Neural progenitor cell (in vitro differentiated cells): Measurements from ENCODE around the gene APBB2. TPM values are rescaled to one million over a fixed set of nuclear protein-coding genes. Genes with fewer than 3 reads are reported as not detected.

Experiments used
- DNase-seq: peaks from one replicate; pipeline ENCODE4 v3.0.0-alpha.2; 2016; ENCODE audit warnings: low spot score
- H2AFZ ChIP-seq: fragments of 200-600 bp; sonication (generic); replicated peaks from 2 replicates; pipeline ENCODE4 v1.6.1; 2016; ENCODE audit warnings: antibody characterized with exemption
- H3F3A ChIP-seq: fragments of 200-600 bp; sonication (generic); 2 replicates; pipeline ENCODE4 v1.6.1; 2016; ENCODE audit warnings: antibody characterized with exemption, low read depth
- H3K27ac ChIP-seq: fragments of 200-600 bp; sonication (generic); 2 replicates; pipeline ENCODE4 v1.5.1; 2016; ENCODE audit warnings: mild to moderate bottlenecking
- H3K27me3 ChIP-seq: fragments of 200-600 bp; sonication (generic); 2 replicates; pipeline ENCODE4 v1.6.1; 2016; ENCODE audit warnings: mild to moderate bottlenecking, moderate library complexity
- H3K36me3 ChIP-seq: fragments of 200-600 bp; sonication (generic); 2 replicates; pipeline ENCODE4 v1.5.1; 2016
- H3K4me1 ChIP-seq: fragments of 200-600 bp; sonication (generic); 2 replicates; pipeline ENCODE4 v1.6.1; 2016; ENCODE audit warnings: mixed run types
- H3K4me2 ChIP-seq: fragments of 200-600 bp; sonication (generic); 2 replicates; pipeline ENCODE4 v1.6.1; 2016
- H3K4me3 ChIP-seq: fragments of 200-600 bp; sonication (generic); 2 replicates; pipeline ENCODE4 v1.5.1; 2016
- H3K79me2 ChIP-seq: fragments of 200-600 bp; sonication (generic); 2 replicates; pipeline ENCODE4 v1.6.1; 2016; ENCODE audit warnings: low read depth
- H3K9ac ChIP-seq: fragments of 200-600 bp; sonication (generic); 2 replicates; pipeline ENCODE4 v1.6.1; 2016
- H3K9me3 ChIP-seq: fragments of 200-600 bp; sonication (generic); 2 replicates; pipeline ENCODE4 v1.5.1; 2016; ENCODE audit warnings: low read depth
- H4K20me1 ChIP-seq: fragments of 200-600 bp; sonication (generic); 2 replicates; pipeline ENCODE4 v1.6.1; 2016; ENCODE audit warnings: low read depth
- H3K27ac Mint-ChIP-seq: 3 replicates; pipeline ENCODE4 v1.8.0; 2021; ENCODE audit warnings: mixed read lengths
- H3K27me3 Mint-ChIP-seq: 2 replicates; pipeline ENCODE4 v1.8.0; 2022; ENCODE audit warnings: low read depth, mild to moderate bottlenecking, inconsistent platforms, moderate library complexity, mixed read lengths; ENCODE audit not compliant: insufficient read depth
- H3K36me3 Mint-ChIP-seq: 3 replicates; pipeline ENCODE4 v1.8.0; 2021; ENCODE audit warnings: mixed read lengths
- H3K4me1 Mint-ChIP-seq: 3 replicates; pipeline ENCODE4 v1.8.0; 2021; ENCODE audit warnings: mixed read lengths
- H3K4me3 Mint-ChIP-seq: 3 replicates; pipeline ENCODE4 v1.8.0; 2021; ENCODE audit warnings: mild to moderate bottlenecking, moderate library complexity, mixed read lengths
- H3K9me3 Mint-ChIP-seq: 3 replicates; pipeline ENCODE4 v1.8.0; 2020; ENCODE audit warnings: mixed read lengths
- EZH2 ChIP-seq: fragments of 200-600 bp; sonication (generic); IDR thresholded peaks from 2 replicates; pipeline ENCODE4 v1.6.1; 2017; ENCODE audit warnings: antibody characterized with exemption, mild to moderate bottlenecking, moderate library complexity
- EZH2phosphoT487 ChIP-seq: fragments of 200-600 bp; sonication (generic); IDR thresholded peaks from 2 replicates; pipeline ENCODE4 v1.6.1; 2017; ENCODE audit warnings: antibody characterized with exemption
- total RNA-seq: library from RNA; depleted of rRNA; stranded (reverse); fragments of >200 nt; gene quantifications from 2 replicates; pipeline ENCODE4 v1.2.3, GENCODE V29; 2015; ENCODE audit warnings: low replicate concordance
- TF ChIP-seq, protein P1 (sequence below): fragments of 200-600 bp; sonication (generic); IDR thresholded peaks from 2 replicates; pipeline ENCODE4 v1.5.1; 2017; ENCODE audit warnings: antibody characterized with exemption, mild to moderate bottlenecking

The APBB2 gene
- total RNA-seq, 1 donor from 2014 or later = 83.2 TPM

DNA sequence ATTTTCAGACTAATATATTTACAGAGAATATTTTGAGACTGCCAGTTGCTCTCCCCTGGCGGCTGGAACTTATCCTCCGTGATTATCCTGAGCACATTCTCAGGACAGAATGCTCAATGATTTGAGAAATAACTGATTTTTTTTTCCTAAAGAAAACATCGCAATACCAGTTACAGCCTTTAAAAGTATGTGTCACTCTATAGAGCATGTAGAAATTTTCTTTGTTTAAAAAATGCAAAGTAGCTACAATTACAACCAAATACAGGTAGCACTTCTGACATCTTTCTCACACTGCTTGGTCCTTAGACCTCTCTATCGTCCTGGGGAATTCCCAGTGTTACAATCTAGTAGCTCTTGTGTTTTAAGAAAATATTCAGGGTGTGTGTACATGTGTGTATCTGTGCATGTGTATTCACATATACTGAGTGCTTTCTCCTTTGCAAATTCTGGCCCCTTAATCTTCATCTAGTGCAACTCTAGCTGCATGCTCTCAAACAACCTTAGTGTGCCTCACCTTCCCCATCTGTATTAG is 13.8 kb downstream of the APBB2 start:
- Mint-ChIP-seq H3K9me3 (no peaks in the 10 kb centered on the region), H3K36me3 (no peaks in the 10 kb centered on the region), H3K4me3 (no peak overlapping the region), H3K4me1 (no peaks in the 10 kb centered on the region), H3K27me3 (no peaks in the 10 kb centered on the region), H3K27ac (no peak overlapping the region)
- no peaks in the 10 kb centered on the region for H3K36me3 ChIP-seq
- H3K27ac ChIP-seq = no peak overlapping the region
- no peaks in the 10 kb centered on the region for H3F3A ChIP-seq
- H3K4me2 ChIP-seq = no peak overlapping the region
- H3K4me1 ChIP-seq = no peaks in the 10 kb centered on the region
- no peak overlapping the region for H3K9ac ChIP-seq
- H4K20me1 ChIP-seq = no peaks in the 10 kb centered on the region
- no peak for DNase-seq
- no peaks in the 10 kb centered on the region for H3K27me3 ChIP-seq
- no peak overlapping the region for H3K4me3 ChIP-seq
- H3K9me3 ChIP-seq = no peaks in the 10 kb centered on the region
- no peak overlapping the region for H2AFZ ChIP-seq
- peaks cover 12% of the 10 kb centered on the region for H3K79me2 ChIP-seq
- TF ChIP-seq, protein P1, sequence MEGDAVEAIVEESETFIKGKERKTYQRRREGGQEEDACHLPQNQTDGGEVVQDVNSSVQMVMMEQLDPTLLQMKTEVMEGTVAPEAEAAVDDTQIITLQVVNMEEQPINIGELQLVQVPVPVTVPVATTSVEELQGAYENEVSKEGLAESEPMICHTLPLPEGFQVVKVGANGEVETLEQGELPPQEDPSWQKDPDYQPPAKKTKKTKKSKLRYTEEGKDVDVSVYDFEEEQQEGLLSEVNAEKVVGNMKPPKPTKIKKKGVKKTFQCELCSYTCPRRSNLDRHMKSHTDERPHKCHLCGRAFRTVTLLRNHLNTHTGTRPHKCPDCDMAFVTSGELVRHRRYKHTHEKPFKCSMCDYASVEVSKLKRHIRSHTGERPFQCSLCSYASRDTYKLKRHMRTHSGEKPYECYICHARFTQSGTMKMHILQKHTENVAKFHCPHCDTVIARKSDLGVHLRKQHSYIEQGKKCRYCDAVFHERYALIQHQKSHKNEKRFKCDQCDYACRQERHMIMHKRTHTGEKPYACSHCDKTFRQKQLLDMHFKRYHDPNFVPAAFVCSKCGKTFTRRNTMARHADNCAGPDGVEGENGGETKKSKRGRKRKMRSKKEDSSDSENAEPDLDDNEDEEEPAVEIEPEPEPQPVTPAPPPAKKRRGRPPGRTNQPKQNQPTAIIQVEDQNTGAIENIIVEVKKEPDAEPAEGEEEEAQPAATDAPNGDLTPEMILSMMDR = no peak
- TF ChIP-seq EZH2phosphoT487 (no peak), EZH2 (no peak)

GRCh38 chr4:41199788-41200187 is 14.6 kb downstream of the APBB2 start:
- H3K27ac ChIP-seq = no peak overlapping the region
- H3K4me3 ChIP-seq = no peak overlapping the region
- no peak overlapping the region for H3K9ac ChIP-seq
- peaks cover 12% of the 10 kb centered on the region for H3K79me2 ChIP-seq
- Mint-ChIP-seq H3K36me3 (no peaks in the 10 kb centered on the region), H3K27ac (no peak overlapping the region), H3K4me1 (no peaks in the 10 kb centered on the region), H3K9me3 (no peaks in the 10 kb centered on the region), H3K27me3 (peaks cover 5% of the 10 kb centered on the region), H3K4me3 (no peak overlapping the region)
- no peak overlapping the region for H2AFZ ChIP-seq
- H3K9me3 ChIP-seq = no peaks in the 10 kb centered on the region
- H3F3A ChIP-seq = no peaks in the 10 kb centered on the region
- no peak for DNase-seq
- no peaks in the 10 kb centered on the region for H3K27me3 ChIP-seq
- no peaks in the 10 kb centered on the region for H3K36me3 ChIP-seq
- H3K4me2 ChIP-seq = no peak overlapping the region
- TF ChIP-seq, protein P1 = no peak
- TF ChIP-seq EZH2phosphoT487 (no peak), EZH2 (no peak)
- no peaks in the 10 kb centered on the region for H3K4me1 ChIP-seq
- no peaks in the 10 kb centered on the region for H4K20me1 ChIP-seq

DNA sequence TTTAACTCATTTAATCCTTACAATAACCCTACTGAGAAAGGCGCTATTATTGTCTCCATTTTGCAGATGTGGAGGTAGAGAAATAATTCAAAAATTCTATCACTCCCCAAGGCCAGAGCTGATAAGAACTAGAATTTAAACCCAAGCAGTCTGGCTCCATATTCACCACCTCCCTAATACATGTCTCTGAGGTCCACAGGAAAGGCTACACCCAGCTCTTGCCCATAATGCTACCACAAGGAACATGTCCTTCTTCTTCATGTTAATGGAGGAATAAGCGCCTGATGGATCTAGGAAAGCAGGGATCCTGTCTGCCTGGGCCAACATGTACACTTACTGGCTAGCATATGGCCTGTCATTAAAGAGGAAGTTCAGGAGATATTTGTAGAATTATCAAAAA is 16.3 kb downstream of the APBB2 start:
- H3K4me3 Mint-ChIP-seq = no peak overlapping the region
- TF ChIP-seq, protein P1 = no peak
- TF ChIP-seq EZH2phosphoT487 (no peak), EZH2 (no peak)
- no peaks in the 10 kb centered on the region for H3K36me3 Mint-ChIP-seq
- no peaks in the 10 kb centered on the region for H3K4me1 Mint-ChIP-seq
- H3K27me3 Mint-ChIP-seq = peaks cover 5% of the 10 kb centered on the region
- DNase-seq = no peak
- Histone ChIP-seq H3K4me3 (no peak overlapping the region), H3K79me2 (peaks cover 12% of the 10 kb centered on the region), H4K20me1 (no peaks in the 10 kb centered on the region), H3K27ac (no peak overlapping the region), H3K9ac (no peak overlapping the region), H3K4me1 (no peaks in the 10 kb centered on the region), H3K4me2 (no peak overlapping the region), H3K36me3 (no peaks in the 10 kb centered on the region), H2AFZ (no peak overlapping the region), H3K9me3 (no peaks in the 10 kb centered on the region), H3K27me3 (no peaks in the 10 kb centered on the region), H3F3A (no peaks in the 10 kb centered on the region)
- no peak overlapping the region for H3K27ac Mint-ChIP-seq
- no peaks in the 10 kb centered on the region for H3K9me3 Mint-ChIP-seq
